Heart right ventricle (tissue), 16 donors: ENCODE measurements around the gene NAALADL2. TPM values are rescaled to one million over a fixed set of nuclear protein-coding genes. Genes with fewer than 3 reads are reported as not detected.

Experiments used
- ATAC-seq, 8 donors: fragments of 200-7000 bp; cut with Tn5 transposase; one replicate each; pipeline ENCODE4 v1.9.1; 2020; ENCODE audit warnings: mild to moderate bottlenecking in 8 of 8, moderate library complexity in 8 of 8, moderate number of reproducible peaks in 1 of 8
- DNase-seq, 2 donors: peaks; one replicate each; pipeline ENCODE4 v3.0.0-alpha.2; 2020
- H3K27ac ChIP-seq, 10 donors: fragments of 200-600 bp; sonication (generic) in 2 of 10; one replicate each; pipeline versions ENCODE4 v1.5.0 to v1.8.0; 2020 to 2022; ENCODE audit warnings: mild to moderate bottlenecking in 3 of 10
- H3K27me3 ChIP-seq, 7 donors: fragments of 200-600 bp; one replicate each; pipeline ENCODE4 v1.8.0; 2021 to 2022; ENCODE audit warnings: mild to moderate bottlenecking in 2 of 7
- H3K36me3 ChIP-seq, 9 donors: fragments of 200-600 bp; sonication (generic) in 1 of 9; one replicate each; pipeline versions ENCODE4 v1.5.0 to v1.8.0; 2020 to 2022; ENCODE audit warnings: mild to moderate bottlenecking in 2 of 9
- H3K4me1 ChIP-seq, 9 donors: fragments of 200-600 bp; sonication (generic) in 1 of 9; one replicate each; pipeline versions ENCODE4 v1.5.0 to v1.8.0; 2020 to 2022; ENCODE audit warnings: mild to moderate bottlenecking in 4 of 9
- H3K4me3 ChIP-seq, 10 donors: fragments of 200-600 bp; sonication (generic) in 2 of 10; one replicate each; pipeline versions ENCODE4 v1.5.0 to v1.8.0; 2020 to 2022; ENCODE audit warnings: mild to moderate bottlenecking in 7 of 10, moderate library complexity in 2 of 10
- H3K9me3 ChIP-seq, 11 donors: fragments of 200-600 bp in 10 of 11; sonication (generic) in 2 of 11; one replicate each; pipeline versions ENCODE4 v1.5.0 to v1.8.0; 2013 to 2022; ENCODE audit warnings: mild to moderate bottlenecking in 2 of 11, control low read depth in 1 of 11, moderate library complexity in 1 of 11
- CTCF ChIP-seq, 9 donors: fragments of 200-600 bp; sonication (generic) in 2 of 9; IDR thresholded peaks; one replicate each; pipeline versions ENCODE4 v1.5.0 to v1.8.0; 2021 to 2022; ENCODE audit warnings: antibody characterized with exemption in 9 of 9, mild to moderate bottlenecking in 5 of 9, moderate library complexity in 1 of 9
- WGBS, 2 donors: extraction: QIAGEN DNeasy Blood & Tissue Kit; methylation state at CpG; one replicate each; pipeline ENCODE4 v1.1.7; 2013; ENCODE audit warnings: inconsistent platforms in 1 of 2; 5-methylcytosine and 5-hydroxymethylcytosine counted together
- intact Hi-C, 10 donors: fragments of 100-400 bp; cut with DNase I; formaldehyde crosslinking; loops; one replicate each; pipeline versions ENCODE4 v1.11.1 to v1.14.2; 2022
- polyA plus RNA-seq, 2 donors: library from polyadenylated mRNA; stranded (reverse); fragments of 200-250 nt; gene quantifications; one replicate each; pipeline ENCODE4 v1.2.3, GENCODE V29; 2013
- total RNA-seq, 10 donors: library from RNA; stranded (reverse); fragmentation: NEBNext Ultra II Directional in 3 of 10; extraction: Animal tissue kit (Norgen Biotek cat#: 25700) in 3 of 10; gene quantifications; one replicate each; pipeline versions ENCODE4 v1.2.1 to v1.2.4, GENCODE V29; 2021 to 2023
- donor health status: Arrhythmogenic right ventricular cardiomyopathy.
- donor health status: ischemic (EF 13 %, LVEDD 7.1; RV severe dilation, severe dysfunction).
- donor health status: healthy with polysubstance abuse.
- donor health status: DM: no; HTN: yes; CAD: no.
- donor health status: DM: no; HTN: no; CAD: no.
- donor health status: ischemic (EF 25% LVEDD 6.9; RV normal size, moderate dysfunction).
- donor health status: ischemic (EF 25% LVEDD 5.7; RV mildly dilated, moderate dysfunction).
- donor health status: healthy.
- donor health status: DM: yes; HTN: yes; CAD: no.
- donor health status: Ischemic cardiomyopathy.
- donor health status: ischemic (EF 35%, LVEDD 5.7; RV mildly dilated, moderate dysfunction).
- donor health status: nonischemic (EF 11% LVEDD 7.7; RV severe dilation, severe dysfunction).
- donor health status: DM: yes; HTN: yes; CAD: no.
- donor health status: PGD.
- donor health status: ischemic (EF 29% LVEDD 5.4; RV normal size, mild dysfunction).
- donor health status: nonischemic (EF 23%, LVEDD 6.1; RV moderate dilation, normal function).

NAALADL2 gene
- total and polyA plus RNA-seq, 12 donors = 0.36 to 11.9 (median 5.2) TPM

- Histone ChIP-seq H3K9me3 (peaks cover 0 to 11% (median 0%) of the 10 kb centered on the region in 11 donors), H3K27me3 (no peaks in the 10 kb centered on the region), H3K4me3 (no peak overlapping the region), H3K4me1 (no peaks in the 10 kb centered on the region), H3K36me3 (no peaks in the 10 kb centered on the region), H3K27ac (no peak overlapping the region)
- WGBS, 2 donors = 78 to 91% methylated on average over 2 of the region's 2 CpGs
- TF ChIP-seq CTCF (IDR thresholded peaks at IDR 0.05) = no peak
- no peak for ATAC-seq
- intact Hi-C loops = no loop called here
- DNase-seq = no peak
Measured at GRCh38 chr3:175378348-175378747, 519.2 kb downstream of the NAALADL2 start.

GRCh38 chr3:175381685-175382084 is 522.6 kb downstream of the NAALADL2 start:
- intact Hi-C loops = no loop called here
- no peak for ATAC-seq

DNA sequence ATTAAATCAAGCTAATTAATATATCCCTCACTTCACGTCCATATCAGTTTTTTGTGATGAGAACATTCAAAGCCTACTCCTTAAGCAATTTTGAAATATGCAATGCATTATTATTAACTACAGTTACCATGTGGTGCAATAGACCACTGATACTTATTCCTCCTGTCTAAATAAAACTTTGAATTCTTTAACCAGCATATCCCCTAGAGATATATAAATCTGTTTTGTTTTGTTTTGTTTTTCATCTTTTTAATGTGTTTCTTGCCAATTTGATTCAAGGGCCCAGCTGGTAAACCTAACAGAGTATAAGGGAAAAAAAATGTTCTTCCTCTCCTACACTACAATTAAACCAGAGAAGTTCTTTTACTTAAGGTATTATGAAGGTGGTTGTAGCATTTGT is 524.2 kb downstream of the NAALADL2 start:
- H3K9me3 ChIP-seq = no peaks in the 10 kb centered on the region
- H3K27ac ChIP-seq = no peak overlapping the region
- intact Hi-C loops = no loop called here
- no peaks in the 10 kb centered on the region for H3K36me3 ChIP-seq
- H3K4me1 ChIP-seq = peaks cover 0 to 4% (median 0%) of the 10 kb centered on the region in 9 donors
- TF ChIP-seq CTCF (IDR thresholded peaks at IDR 0.05) = no peak
- WGBS, 2 donors = 59 to 80% methylated on average over 1 of the region's 1 CpG
- ATAC-seq (no peak), DNase-seq (no peak)
- no peaks in the 10 kb centered on the region for H3K27me3 ChIP-seq
- H3K4me3 ChIP-seq = no peak overlapping the region

More at GRCh38 chr3:175381685-175382084, 522.6 kb downstream of the NAALADL2 start:
- no peak for DNase-seq
- no peaks in the 10 kb centered on the region for H3K36me3 ChIP-seq
- no peaks in the 10 kb centered on the region for H3K27me3 ChIP-seq
- H3K27ac ChIP-seq = no peak overlapping the region
- H3K9me3 ChIP-seq = peaks cover 0 to 11% (median 0%) of the 10 kb centered on the region in 11 donors
- H3K4me1 ChIP-seq = peaks cover 0 to 4% (median 0%) of the 10 kb centered on the region in 9 donors
- 85 to 93% methylated on average over 4 of the region's 4 CpGs for WGBS, 2 donors
- TF ChIP-seq CTCF (IDR thresholded peaks at IDR 0.05) = no peak
- H3K4me3 ChIP-seq = no peak overlapping the region

DNA sequence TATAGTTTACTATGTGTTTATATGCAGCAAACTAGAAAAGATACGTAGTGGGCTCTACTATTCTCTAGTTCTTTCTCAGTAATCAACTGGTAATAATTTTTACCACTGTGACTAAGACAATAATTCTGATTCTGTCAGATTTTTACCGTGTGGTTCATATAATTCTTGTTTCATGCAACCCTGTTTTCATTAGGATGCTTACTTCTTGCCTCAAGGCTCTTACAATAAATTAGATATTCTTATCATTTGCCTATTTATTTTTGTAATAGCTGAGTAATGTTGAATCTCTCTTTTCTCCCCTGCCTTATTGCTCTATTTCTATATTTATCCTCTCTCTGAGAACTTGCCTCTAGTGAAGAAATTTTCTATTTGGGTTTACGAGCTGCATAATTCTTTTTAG is 524.7 kb downstream of the NAALADL2 start:
- TF ChIP-seq CTCF (IDR thresholded peaks at IDR 0.05) = no peak
- DNase-seq = no peak
- Histone ChIP-seq H3K36me3 (no peaks in the 10 kb centered on the region), H3K27ac (no peak overlapping the region), H3K4me3 (no peak overlapping the region), H3K9me3 (no peaks in the 10 kb centered on the region), H3K4me1 (peaks cover 0 to 4% (median 0%) of the 10 kb centered on the region in 9 donors), H3K27me3 (no peaks in the 10 kb centered on the region)
- ATAC-seq = no peak
- intact Hi-C loops = no loop called here
- 63 to 74% methylated on average over 3 of the region's 3 CpGs for WGBS, 2 donors
